Activated B cell treated with CpG ODN at 0.5 μM for 24 hours (primary cell): Measurements from ENCODE around the gene RAVER1. TPM values are rescaled to one million over a fixed set of nuclear protein-coding genes. Genes with fewer than 3 reads are reported as not detected.

Experiments
- ATAC-seq: fragments of 200-7000 bp; cut with Tn5 transposase; one replicate; pipeline ENCODE4 v1.10.0; 2021; ENCODE audit warnings: low read depth, mild to moderate bottlenecking, moderate library complexity
- CTCF ChIA-PET: fragments of 350-600 bp; sonication (Branson Sonifier 250); formaldehyde crosslinking; loops from one replicate; lab custom pipeline; 2021; ENCODE audit warnings: antibody characterized with exemption; lab: Charles Lee
- POLR2A ChIA-PET: fragments of 350-600 bp; sonication (Branson Sonifier 250); formaldehyde crosslinking; loops from one replicate; lab custom pipeline; 2021; ENCODE audit warnings: antibody characterized with exemption; lab: Charles Lee
- DNase-seq: peaks from one replicate; pipeline ENCODE4 v3.0.0; 2022
- H3K27ac Mint-ChIP-seq: one replicate; pipeline ENCODE4 v1.8.0; 2020; ENCODE audit warnings: mixed read lengths
- H3K27me3 Mint-ChIP-seq: one replicate; pipeline ENCODE4 v1.8.0; 2021; ENCODE audit warnings: mixed read lengths
- H3K36me3 Mint-ChIP-seq: one replicate; pipeline ENCODE4 v1.8.0; 2021; ENCODE audit warnings: low read depth, mixed read lengths
- H3K4me1 Mint-ChIP-seq: one replicate; pipeline ENCODE4 v1.8.0; 2021; ENCODE audit warnings: mixed read lengths
- H3K4me3 Mint-ChIP-seq: one replicate; pipeline ENCODE4 v1.8.0; 2020; ENCODE audit warnings: mild to moderate bottlenecking, mixed read lengths
- H3K9me3 Mint-ChIP-seq: one replicate; pipeline ENCODE4 v1.8.0; 2020; ENCODE audit warnings: mixed read lengths
- intact Hi-C: fragments of 100-400 bp; cut with micrococcal nuclease; formaldehyde crosslinking; loops from one replicate; pipeline ENCODE4 v1.15.1; 2024
- total RNA-seq: library from RNA; stranded (reverse); gene quantifications from 2 replicates; pipeline ENCODE4 v1.2.3, GENCODE V29; 2022
- TF ChIP-seq, protein P1 (sequence below): fragments of 200-600 bp; IDR thresholded peaks from one replicate; pipeline ENCODE4 v1.8.0; 2022; ENCODE audit warnings: antibody characterized with exemption, mild to moderate bottlenecking

RAVER1 gene
- total RNA-seq, 1 donor from 2014 or later, result 80.8 TPM

DNA sequence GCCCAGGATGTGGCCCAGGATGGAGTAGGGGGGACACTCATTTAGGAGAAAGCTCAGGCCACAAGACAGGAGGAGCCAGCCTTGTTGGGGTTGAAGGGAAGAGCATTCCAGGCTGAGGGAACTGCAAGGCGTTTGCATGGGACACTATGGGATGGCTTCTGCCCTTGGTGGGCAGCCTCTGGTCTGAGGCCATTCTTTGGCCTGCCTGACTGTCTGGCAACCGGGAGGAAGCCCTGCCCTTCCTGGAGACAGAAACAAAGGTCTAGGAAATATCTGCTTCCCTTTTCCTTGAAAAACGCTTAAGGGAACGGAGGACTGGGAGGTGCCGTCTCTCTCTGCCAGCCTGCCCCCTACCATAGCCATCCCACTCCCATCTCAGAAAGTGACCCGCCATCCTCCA lies 65.3 kb downstream of the RAVER1 start:
- intact Hi-C loops, result no loop called here
- ChIA-PET POLR2A (interaction anchor here (4.1 to 4.3 kb wide), 2 partner anchors 9 to 111 kb away, joined by 20 to 64 read pairs; partner anchors contain the start of gene TYK2), CTCF (interaction anchor here (1.0 to 6.4 kb wide), 4 partner anchors 9 to 337 kb away, joined by 3 to 211 read pairs (median 34); no protein-coding TSS in a partner anchor)
- TF ChIP-seq, protein P1, sequence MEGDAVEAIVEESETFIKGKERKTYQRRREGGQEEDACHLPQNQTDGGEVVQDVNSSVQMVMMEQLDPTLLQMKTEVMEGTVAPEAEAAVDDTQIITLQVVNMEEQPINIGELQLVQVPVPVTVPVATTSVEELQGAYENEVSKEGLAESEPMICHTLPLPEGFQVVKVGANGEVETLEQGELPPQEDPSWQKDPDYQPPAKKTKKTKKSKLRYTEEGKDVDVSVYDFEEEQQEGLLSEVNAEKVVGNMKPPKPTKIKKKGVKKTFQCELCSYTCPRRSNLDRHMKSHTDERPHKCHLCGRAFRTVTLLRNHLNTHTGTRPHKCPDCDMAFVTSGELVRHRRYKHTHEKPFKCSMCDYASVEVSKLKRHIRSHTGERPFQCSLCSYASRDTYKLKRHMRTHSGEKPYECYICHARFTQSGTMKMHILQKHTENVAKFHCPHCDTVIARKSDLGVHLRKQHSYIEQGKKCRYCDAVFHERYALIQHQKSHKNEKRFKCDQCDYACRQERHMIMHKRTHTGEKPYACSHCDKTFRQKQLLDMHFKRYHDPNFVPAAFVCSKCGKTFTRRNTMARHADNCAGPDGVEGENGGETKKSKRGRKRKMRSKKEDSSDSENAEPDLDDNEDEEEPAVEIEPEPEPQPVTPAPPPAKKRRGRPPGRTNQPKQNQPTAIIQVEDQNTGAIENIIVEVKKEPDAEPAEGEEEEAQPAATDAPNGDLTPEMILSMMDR, result no peak
- Mint-ChIP-seq H3K27me3 (no peaks in the 10 kb centered on the region), H3K36me3 (peaks cover 7% of the 10 kb centered on the region), H3K9me3 (no peaks in the 10 kb centered on the region), H3K4me3 (no peak overlapping the region), H3K4me1 (peaks cover 32% of the 10 kb centered on the region), H3K27ac (no peak overlapping the region)
- ATAC-seq, result no peak
- DNase-seq, result no peak

DNA sequence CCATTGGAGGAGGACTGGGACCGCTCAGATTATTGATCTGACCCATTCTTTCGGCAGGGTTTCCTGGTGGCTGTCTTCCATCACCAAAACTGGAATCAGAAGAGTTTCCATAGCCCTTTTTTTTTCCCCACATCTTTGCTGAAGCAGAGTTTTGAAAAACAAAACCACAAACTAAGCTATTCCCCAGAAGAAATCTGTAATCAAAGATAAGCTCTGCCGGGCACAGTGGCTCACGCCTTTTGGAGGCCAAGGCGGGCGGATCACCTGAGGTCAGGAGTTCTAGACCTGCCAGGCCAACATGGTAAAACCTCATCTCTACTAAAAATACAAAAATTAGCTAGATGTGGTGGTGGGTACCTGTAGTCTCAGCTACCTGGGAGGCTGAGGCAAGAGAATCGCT lies 66.6 kb downstream of the RAVER1 start:
- intact Hi-C loops, result no loop called here
- TF ChIP-seq, protein P1, result no peak
- no peak overlapping the region for H3K27ac Mint-ChIP-seq
- CTCF ChIA-PET, result interaction anchor here (1.3 to 6.4 kb wide), 3 partner anchors 12 to 125 kb away, joined by 3 to 211 read pairs (median 16); no protein-coding TSS in a partner anchor
- POLR2A ChIA-PET, result interaction anchor here (0.6 kb wide), 1 partner anchor 124 kb away, joined by 3 read pairs; no protein-coding TSS in a partner anchor
- H3K36me3 Mint-ChIP-seq, result peaks cover 2% of the 10 kb centered on the region
- ATAC-seq (no peak), DNase-seq (no peak)
- no peaks in the 10 kb centered on the region for H3K9me3 Mint-ChIP-seq
- H3K4me1 Mint-ChIP-seq, result peaks cover 20% of the 10 kb centered on the region
- H3K27me3 Mint-ChIP-seq, result no peaks in the 10 kb centered on the region
- H3K4me3 Mint-ChIP-seq, result no peak overlapping the region

Other genes starting within 250 kb of the RAVER1 start
- gene SHFL, start 247.2 kb downstream of the RAVER1 start, total RNA-seq, result 61.3 and 61.4 TPM in 2 replicates
- 16.4 and 18.4 TPM in 2 replicates for gene ANGPTL6, start 230.9 kb downstream of the RAVER1 start, total RNA-seq
- gene PPAN, start 227.2 kb downstream of the RAVER1 start, total RNA-seq, result 107 and 119 TPM in 2 replicates
- gene P2RY11, start 221.8 kb downstream of the RAVER1 start, total RNA-seq, result 33.1 and 42.6 TPM in 2 replicates
- 332 and 371 TPM in 2 replicates for gene EIF3G, start 213.6 kb downstream of the RAVER1 start, total RNA-seq
- gene DNMT1, start 138.6 kb downstream of the RAVER1 start, total RNA-seq, result 136 and 156 TPM in 2 replicates
- gene S1PR2, start 102.2 kb downstream of the RAVER1 start, total RNA-seq, result 5.3 and 5.6 TPM in 2 replicates
- 66.9 and 68.3 TPM in 2 replicates for gene MRPL4, start 81.3 kb downstream of the RAVER1 start, total RNA-seq
- gene ICAM1, start 62.4 kb downstream of the RAVER1 start, total RNA-seq, result 32.6 and 37.4 TPM in 2 replicates
- gene ICAM4, start 46.6 kb downstream of the RAVER1 start, total RNA-seq, result 0.71 and 0.95 TPM in 2 replicates
- gene ICAM5, start 43.6 kb downstream of the RAVER1 start, total RNA-seq, result 0.76 and 1.2 TPM in 2 replicates
- 4.5 and 5.1 TPM in 2 replicates for gene ZGLP1, start 23.7 kb downstream of the RAVER1 start, total RNA-seq
- 12.8 and 15.0 TPM in 2 replicates for gene FDX2, start 17.5 kb downstream of the RAVER1 start, total RNA-seq
- gene ICAM3, start 6.1 kb upstream of the RAVER1 start, total RNA-seq, result 147 and 166 TPM in 2 replicates
- gene TYK2, start 47.0 kb upstream of the RAVER1 start, total RNA-seq, result 302 and 356 TPM in 2 replicates
- gene CDC37, start 70.0 kb upstream of the RAVER1 start, total RNA-seq, result 172 and 173 TPM in 2 replicates
- gene PDE4A, start 87.0 kb upstream of the RAVER1 start, total RNA-seq, result 6.6 and 8.6 TPM in 2 replicates
- 38.9 and 48.0 TPM in 2 replicates for gene KEAP1, start 169.8 kb upstream of the RAVER1 start, total RNA-seq
- gene S1PR5, start 183.9 kb upstream of the RAVER1 start, total RNA-seq, result 0.12 TPM in 1 of 2 replicates, not detected in the other
- 37.8 and 39.1 TPM in 2 replicates for gene ATG4D, start 210.4 kb upstream of the RAVER1 start, total RNA-seq
- gene KRI1, start 232.5 kb upstream of the RAVER1 start, total RNA-seq, result 44.7 and 48.1 TPM in 2 replicates
- gene CDKN2D, start 235.4 kb upstream of the RAVER1 start, total RNA-seq, result 10.1 and 10.9 TPM in 2 replicates